Pancreas (tissue), 10 donors: Measurements from ENCODE around the gene OR52W1. TPM values are rescaled to one million over a fixed set of nuclear protein-coding genes. Genes with fewer than 3 reads are reported as not detected.

ENCODE experiments used
- ATAC-seq, 4 donors: fragments of 200-7000 bp; cut with Tn5 transposase; one replicate each; pipeline versions ENCODE4 v1.8.0 to v1.9.1; 2020; ENCODE audit warnings: mild to moderate bottlenecking in 4 of 4, moderate library complexity in 4 of 4
- DNase-seq, 6 donors: peaks; one replicate each; pipeline ENCODE4 v3.0.0-alpha.2; 2020
- FAIRE-seq: peaks from 2 replicates; lab custom pipeline; 2012; peaks lifted over from hg19 to GRCh38; lab: Jason Lieb, UNC
- H3K27ac ChIP-seq, 4 donors: fragments of 200-600 bp; sonication (generic); 1 replicate in 3 of 4; 2 replicates in 1 of 4; pipeline versions ENCODE4 v1.5.0 to v1.8.0; 2020
- H3K27me3 ChIP-seq, 4 donors: fragments of 200-600 bp; one replicate each; pipeline ENCODE4 v1.8.0; 2021
- H3K36me3 ChIP-seq, 3 donors: fragments of 200-600 bp; sonication (generic) in 1 of 3; one replicate each; pipeline versions ENCODE4 v1.5.0 to v1.8.0; 2020 to 2021
- H3K4me1 ChIP-seq, 3 donors: fragments of 200-600 bp; one replicate each; pipeline ENCODE4 v1.8.0; 2021
- H3K4me3 ChIP-seq, 4 donors: fragments of 200-600 bp; sonication (generic) in 2 of 4; one replicate each; pipeline versions ENCODE4 v1.5.0 to v1.8.0; 2020 to 2021
- H3K9me3 ChIP-seq, 4 donors: fragments of 200-600 bp; one replicate each; pipeline ENCODE4 v1.8.0; 2021
- WGBS, 2 donors: extraction: QIAGEN DNeasy Blood & Tissue Kit; methylation state at CpG; one replicate each; pipeline ENCODE4 v1.1.7; 2013; 5-methylcytosine and 5-hydroxymethylcytosine counted together
- intact Hi-C, 3 donors: fragments of 100-400 bp; cut with DNase I; formaldehyde crosslinking; loops; one replicate each; pipeline versions ENCODE4 v1.11.1 to v1.14.2; 2022
- polyA plus RNA-seq, 2 donors: library from polyadenylated mRNA; stranded (reverse); fragments of 200-250 nt; gene quantifications; one replicate each; pipeline ENCODE4 v1.2.3, GENCODE V29; 2013
- total RNA-seq, 6 donors: library from RNA; stranded (reverse); fragmentation: NEBNext Ultra II Directional in 4 of 6; extraction: Animal tissue kit (Norgen Biotek cat#: 25700) in 4 of 6; gene quantifications; one replicate each; pipeline versions ENCODE4 v1.2.1 to v1.2.4, GENCODE V29; 2021 to 2023
- TF ChIP-seq, protein P1 (sequence below), 4 donors: fragments of 200-600 bp; sonication (generic) in 3 of 4; IDR thresholded peaks; one replicate each; pipeline versions ENCODE4 v1.5.0 to v1.8.0; 2021; ENCODE audit warnings: antibody characterized with exemption in 4 of 4
- donor health status: healthy with polysubstance abuse.
- donor health status: DM: no; HTN: no; CAD: no; lungs with moderate emphysema.
- donor health status: DM: no; HTN: no; CAD: no.
- donor health status: control.
- donor health status: control.
- donor health status: Bipolar disorder and iron deficiency.
- donor health status: DM: yes; HTN: yes; CAD: no.
- donor health status: DM: no; HTN: no; CAD: no.
- donor health status: DM: no; HTN: no; CAD: no.
- donor health status: DM: yes; HTN: yes; CAD: no.

The OR52W1 gene
- total and polyA plus RNA-seq, 8 donors: not detected

DNA sequence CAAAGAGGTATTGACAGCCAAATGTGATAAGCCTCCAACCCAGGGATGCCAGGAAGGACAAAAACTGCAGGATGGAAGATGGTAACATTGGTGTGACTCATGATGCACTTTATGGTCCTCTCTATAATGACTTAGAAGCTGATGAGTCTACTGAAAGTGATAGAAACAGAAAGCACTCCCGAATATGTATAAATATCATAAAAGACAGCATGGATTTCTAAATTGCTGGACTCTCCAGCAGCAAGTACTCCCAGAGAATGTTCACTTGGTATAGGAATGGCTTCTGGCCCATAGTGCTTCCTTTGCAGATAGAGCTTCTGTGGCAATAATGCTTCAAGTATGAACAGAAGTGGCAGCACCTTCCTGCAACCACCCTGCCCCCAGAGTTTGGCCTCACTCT lies 28.8 kb upstream of the OR52W1 start, which contains the start of gene OR52B2:
OR52B2 (minus strand) TSS at position 101 of the 400 bp plus-strand sequence; CDS start at position 101, 0 bp downstream.
- H3K9me3 ChIP-seq: no peaks in the 10 kb centered on the region
- H3K27ac ChIP-seq: no peak within 1 kb of the TSS
- TF ChIP-seq, protein P1, sequence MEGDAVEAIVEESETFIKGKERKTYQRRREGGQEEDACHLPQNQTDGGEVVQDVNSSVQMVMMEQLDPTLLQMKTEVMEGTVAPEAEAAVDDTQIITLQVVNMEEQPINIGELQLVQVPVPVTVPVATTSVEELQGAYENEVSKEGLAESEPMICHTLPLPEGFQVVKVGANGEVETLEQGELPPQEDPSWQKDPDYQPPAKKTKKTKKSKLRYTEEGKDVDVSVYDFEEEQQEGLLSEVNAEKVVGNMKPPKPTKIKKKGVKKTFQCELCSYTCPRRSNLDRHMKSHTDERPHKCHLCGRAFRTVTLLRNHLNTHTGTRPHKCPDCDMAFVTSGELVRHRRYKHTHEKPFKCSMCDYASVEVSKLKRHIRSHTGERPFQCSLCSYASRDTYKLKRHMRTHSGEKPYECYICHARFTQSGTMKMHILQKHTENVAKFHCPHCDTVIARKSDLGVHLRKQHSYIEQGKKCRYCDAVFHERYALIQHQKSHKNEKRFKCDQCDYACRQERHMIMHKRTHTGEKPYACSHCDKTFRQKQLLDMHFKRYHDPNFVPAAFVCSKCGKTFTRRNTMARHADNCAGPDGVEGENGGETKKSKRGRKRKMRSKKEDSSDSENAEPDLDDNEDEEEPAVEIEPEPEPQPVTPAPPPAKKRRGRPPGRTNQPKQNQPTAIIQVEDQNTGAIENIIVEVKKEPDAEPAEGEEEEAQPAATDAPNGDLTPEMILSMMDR (IDR thresholded peaks at IDR 0.05): no peak
- no peaks in the 10 kb centered on the region for H3K4me1 ChIP-seq
- H3K4me3 ChIP-seq: no peak within 1 kb of the TSS
- 40 to 43% methylated on average over 1 of the region's 1 CpG for WGBS, 2 donors
- intact Hi-C loops: no loop called here
- DNase-seq (no peak), ATAC-seq (no peak), FAIRE-seq (no peak)
- no peaks in the 10 kb centered on the region for H3K36me3 ChIP-seq
- no peaks in the 10 kb centered on the region for H3K27me3 ChIP-seq

DNA sequence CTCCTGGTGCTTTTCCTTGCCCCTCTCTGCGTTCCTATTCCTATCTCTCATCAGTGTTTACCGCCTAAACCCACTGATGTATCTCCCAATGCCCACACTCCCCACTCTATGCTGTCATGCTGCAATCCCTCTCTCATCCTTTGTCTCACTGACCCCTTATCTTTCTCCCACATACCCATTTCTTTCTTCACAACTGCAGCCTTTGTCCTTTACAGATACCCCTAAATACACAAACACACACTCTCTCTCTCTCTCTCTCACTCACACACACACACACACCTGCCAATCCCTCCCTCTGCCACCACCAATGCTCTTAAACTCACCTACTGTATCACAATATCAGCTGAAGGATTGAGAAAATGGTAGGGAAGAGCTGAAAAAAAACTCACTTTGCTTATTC lies 23.6 kb upstream of the OR52W1 start:
- TF ChIP-seq, protein P1 (IDR thresholded peaks at IDR 0.05): no peak
- Histone ChIP-seq H3K27me3 (no peaks in the 10 kb centered on the region), H3K4me1 (no peaks in the 10 kb centered on the region), H3K9me3 (no peaks in the 10 kb centered on the region), H3K36me3 (no peaks in the 10 kb centered on the region), H3K27ac (no peak overlapping the region), H3K4me3 (no peak overlapping the region)
- no peak for DNase-seq
- no peak for ATAC-seq
- intact Hi-C loops: no loop called here
- no peak for FAIRE-seq
- WGBS, 2 donors: 44 to 56% methylated on average over 2 of the region's 2 CpGs

DNA sequence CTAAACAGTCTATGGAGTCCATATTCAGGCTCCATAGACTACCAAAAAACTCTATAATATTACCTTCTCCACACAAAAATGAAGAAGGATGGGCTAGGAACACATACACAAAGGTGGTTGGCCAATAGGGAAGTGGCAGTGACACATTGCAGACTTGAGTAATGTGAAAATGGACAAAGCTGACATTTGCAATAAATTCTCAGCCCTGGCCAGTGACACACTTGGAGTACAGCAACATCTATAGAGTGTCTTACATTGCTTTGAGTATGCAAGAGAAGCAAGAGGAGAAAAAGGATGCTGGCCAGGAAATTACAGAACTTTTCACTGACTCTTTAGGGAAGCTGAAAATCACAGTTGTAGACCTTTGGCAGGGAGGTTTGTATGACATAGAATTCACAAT lies 7.3 kb upstream of the OR52W1 start:
- H3K4me3 ChIP-seq: no peak overlapping the region
- TF ChIP-seq, protein P1 (IDR thresholded peaks at IDR 0.05): no peak
- H3K27ac ChIP-seq: no peak overlapping the region
- H3K27me3 ChIP-seq: no peaks in the 10 kb centered on the region
- H3K4me1 ChIP-seq: no peaks in the 10 kb centered on the region
- no peaks in the 10 kb centered on the region for H3K9me3 ChIP-seq
- DNase-seq (no peak), FAIRE-seq (no peak), ATAC-seq (no peak)
- intact Hi-C loops: no loop called here
- no peaks in the 10 kb centered on the region for H3K36me3 ChIP-seq

DNA sequence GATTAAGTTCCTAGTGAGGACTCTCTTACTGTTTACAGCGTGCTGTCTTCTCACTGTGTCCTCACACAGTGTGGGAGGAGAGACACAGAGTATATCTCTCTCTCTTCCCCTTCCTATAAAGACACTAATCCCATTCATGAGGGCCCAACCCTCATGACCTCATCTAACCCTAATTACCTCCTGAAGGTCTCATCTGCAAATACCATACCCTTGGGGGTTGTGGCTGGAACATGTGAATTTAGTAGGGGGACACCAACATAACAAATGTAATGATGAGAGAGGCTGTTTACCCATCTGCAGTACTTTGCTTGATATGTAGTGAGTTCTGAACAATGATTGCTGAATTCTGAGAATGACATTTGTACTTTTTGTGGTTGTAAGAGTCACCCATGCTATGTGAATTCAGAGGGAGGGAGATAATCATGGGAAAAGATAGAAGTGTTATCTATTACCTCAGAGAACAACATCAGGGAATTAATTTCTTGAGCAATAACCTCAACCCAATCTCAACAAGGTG lies 4.9 kb upstream of the OR52W1 start:
- no peaks in the 10 kb centered on the region for H3K27me3 ChIP-seq
- H3K9me3 ChIP-seq: no peaks in the 10 kb centered on the region
- no peak for ATAC-seq
- intact Hi-C loops: no loop called here
- H3K4me3 ChIP-seq: no peak overlapping the region
- no peak for FAIRE-seq
- no peak overlapping the region for H3K27ac ChIP-seq
- TF ChIP-seq, protein P1 (IDR thresholded peaks at IDR 0.05): no peak
- H3K4me1 ChIP-seq: no peaks in the 10 kb centered on the region
- DNase-seq: no peak
- H3K36me3 ChIP-seq: no peaks in the 10 kb centered on the region
- WGBS, 2 donors: 86 to 91% methylated on average over 1 of the region's 1 CpG

DNA sequence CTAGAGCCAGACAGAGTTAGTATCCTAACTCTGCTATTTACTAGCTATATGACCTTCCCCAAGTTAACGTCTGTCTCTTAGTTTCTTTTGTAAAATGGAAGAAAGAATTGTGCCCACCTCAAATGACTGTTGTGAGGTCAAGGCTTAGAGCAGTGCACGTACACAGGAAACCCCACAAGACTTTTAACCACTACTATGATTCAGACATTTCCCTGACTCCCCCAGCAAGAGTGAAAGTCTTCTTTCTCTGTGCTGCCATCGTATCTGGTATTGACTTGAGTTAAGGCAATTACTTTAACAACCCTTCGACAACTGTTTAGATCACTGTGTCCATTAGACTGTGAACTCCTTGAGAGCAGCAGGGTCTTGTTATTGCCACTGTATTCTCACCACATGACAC lies 2.6 kb upstream of the OR52W1 start:
- FAIRE-seq (no peak), ATAC-seq (no peak), DNase-seq (no peak)
- Histone ChIP-seq H3K27ac (no peak overlapping the region), H3K27me3 (no peaks in the 10 kb centered on the region), H3K4me3 (no peak overlapping the region), H3K36me3 (no peaks in the 10 kb centered on the region), H3K9me3 (no peaks in the 10 kb centered on the region), H3K4me1 (no peaks in the 10 kb centered on the region)
- intact Hi-C loops: no loop called here
- TF ChIP-seq, protein P1 (IDR thresholded peaks at IDR 0.05): no peak
- WGBS, 2 donors: 49 to 56% methylated on average over 4 of the region's 4 CpGs
